HEK293 (cell line): ENCODE results near the gene RAI14.

Source experiments
- CTCF ChIP-seq: fragments of 450-650 bp; formaldehyde crosslinking; IDR thresholded peaks from 2 replicates; pipeline ENCODE4 v1.5.1; 2016; ENCODE audit warnings: missing biosample characterization, missing genetic modification characterization
- HOXC10 ChIP-seq: sonication (generic); formaldehyde crosslinking; IDR thresholded peaks from 2 replicates; pipeline ENCODE4 v1.8.1; 2023; ENCODE audit warnings: mild to moderate bottlenecking, missing genetic modification reagents
- KLF7 ChIP-seq: fragments of 450-650 bp; formaldehyde crosslinking; IDR thresholded peaks from 2 replicates; pipeline ENCODE4 v1.5.1; 2016; ENCODE audit warnings: missing biosample characterization, missing genetic modification characterization, borderline replicate concordance
- KLF9 ChIP-seq: fragments of 450-650 bp; formaldehyde crosslinking; IDR thresholded peaks from 2 replicates; pipeline ENCODE4 v1.5.1; 2016; ENCODE audit warnings: missing biosample characterization, missing genetic modification characterization, low read depth
- PBX3 ChIP-seq: sonication (generic); formaldehyde crosslinking; IDR thresholded peaks from 2 replicates; pipeline ENCODE4 v1.8.1; 2022; ENCODE audit warnings: mild to moderate bottlenecking, moderate library complexity, missing genetic modification reagents
- SETDB1 ChIP-seq: IDR thresholded peaks from one replicate; pipeline ENCODE4 v1.6.1; 2017; ENCODE audit warnings: mild to moderate bottlenecking, low read length, moderate library complexity, mixed read lengths; ENCODE audit not compliant: insufficient read length
- SP3 ChIP-seq: fragments of 450-650 bp; formaldehyde crosslinking; IDR thresholded peaks from 2 replicates; pipeline ENCODE4 v1.5.1; 2016; ENCODE audit warnings: missing biosample characterization, missing genetic modification characterization
- YY2 ChIP-seq: fragments of 450-650 bp; formaldehyde crosslinking; IDR thresholded peaks from 2 replicates; pipeline ENCODE4 v1.5.1; 2016; ENCODE audit warnings: missing biosample characterization, missing genetic modification characterization
- ZNF114 ChIP-seq: fragments of 450-650 bp; formaldehyde crosslinking; IDR thresholded peaks from 2 replicates; pipeline ENCODE4 v1.5.0; 2017; ENCODE audit warnings: missing biosample characterization, missing genetic modification characterization
- ZNF274 ChIP-seq, 2 experiments: fragments of 200-500 bp in 1 of 2; fragments of 450-650 bp in 1 of 2; sonication (Bioruptor generic) in 1 of 2; formaldehyde crosslinking in 1 of 2; IDR thresholded peaks; 2 replicates each; pipeline versions ENCODE4 v1.5.1 to v1.6.1; 2014 to 2016; ENCODE audit warnings: borderline replicate concordance in 1 of 2, inconsistent platforms in 1 of 2, low read length in 1 of 2, missing biosample characterization in 1 of 2, missing genetic modification characterization in 1 of 2
- ZNF404 ChIP-seq: fragments of 450-650 bp; formaldehyde crosslinking; IDR thresholded peaks from 2 replicates; pipeline ENCODE4 v1.5.1; 2017; ENCODE audit warnings: missing biosample characterization, missing genetic modification characterization
- ZNF514 ChIP-seq: fragments of 450-650 bp; formaldehyde crosslinking; IDR thresholded peaks from 2 replicates; pipeline ENCODE4 v1.5.1; 2016; ENCODE audit warnings: missing biosample characterization, missing genetic modification characterization
- TF ChIP-seq, protein P1 (sequence below): fragments of 450-650 bp; formaldehyde crosslinking; IDR thresholded peaks from 2 replicates; pipeline ENCODE4 v1.5.1; 2016; ENCODE audit warnings: missing biosample characterization, missing genetic modification characterization, low read depth

DNA sequence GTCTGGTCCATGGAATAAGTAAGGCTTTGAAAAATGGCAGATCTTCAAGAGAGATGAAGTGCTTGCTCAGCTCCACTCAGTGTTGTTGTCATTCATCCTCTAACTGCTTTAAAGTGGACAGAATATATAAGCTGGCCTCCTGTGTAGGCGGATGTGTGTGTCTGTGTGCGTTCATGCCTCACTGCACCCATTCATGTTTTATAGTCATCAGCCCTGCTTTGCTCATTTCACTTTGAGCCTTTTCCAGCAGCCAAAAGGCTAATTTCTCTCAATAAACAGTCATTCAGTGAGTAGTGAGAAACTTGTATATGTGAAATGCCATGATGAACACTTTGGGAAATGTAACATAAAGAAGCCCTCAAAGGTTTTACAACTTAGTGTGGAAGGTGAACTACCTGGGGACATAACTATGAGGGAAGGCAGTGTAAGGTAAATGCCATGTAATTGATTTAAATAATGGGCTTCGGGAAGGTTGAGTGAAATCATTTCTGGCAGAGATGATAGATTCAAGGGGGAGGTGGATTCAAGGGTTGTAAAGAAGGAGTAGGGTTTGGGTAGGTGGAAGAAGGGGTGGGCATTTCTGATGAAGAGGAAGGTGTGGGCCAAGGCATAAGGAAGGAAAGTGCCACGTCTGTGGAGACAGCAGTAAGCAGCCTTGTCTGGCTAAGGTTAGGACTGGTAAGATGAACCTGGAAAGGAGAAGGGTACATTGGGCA is 198.5 kb downstream of the RAI14 start:
- no peak for TF ChIP-seq CTCF (tag by site-specific recombination)
- TF ChIP-seq, protein P1, sequence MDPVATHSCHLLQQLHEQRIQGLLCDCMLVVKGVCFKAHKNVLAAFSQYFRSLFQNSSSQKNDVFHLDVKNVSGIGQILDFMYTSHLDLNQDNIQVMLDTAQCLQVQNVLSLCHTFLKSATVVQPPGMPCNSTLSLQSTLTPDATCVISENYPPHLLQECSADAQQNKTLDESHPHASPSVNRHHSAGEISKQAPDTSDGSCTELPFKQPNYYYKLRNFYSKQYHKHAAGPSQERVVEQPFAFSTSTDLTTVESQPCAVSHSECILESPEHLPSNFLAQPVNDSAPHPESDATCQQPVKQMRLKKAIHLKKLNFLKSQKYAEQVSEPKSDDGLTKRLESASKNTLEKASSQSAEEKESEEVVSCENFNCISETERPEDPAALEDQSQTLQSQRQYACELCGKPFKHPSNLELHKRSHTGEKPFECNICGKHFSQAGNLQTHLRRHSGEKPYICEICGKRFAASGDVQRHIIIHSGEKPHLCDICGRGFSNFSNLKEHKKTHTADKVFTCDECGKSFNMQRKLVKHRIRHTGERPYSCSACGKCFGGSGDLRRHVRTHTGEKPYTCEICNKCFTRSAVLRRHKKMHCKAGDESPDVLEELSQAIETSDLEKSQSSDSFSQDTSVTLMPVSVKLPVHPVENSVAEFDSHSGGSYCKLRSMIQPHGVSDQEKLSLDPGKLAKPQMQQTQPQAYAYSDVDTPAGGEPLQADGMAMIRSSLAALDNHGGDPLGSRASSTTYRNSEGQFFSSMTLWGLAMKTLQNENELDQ, result no peak
- no peak for TF ChIP-seq HOXC10 (CRISPR knock-in tag)
- TF ChIP-seq KLF7 (tag by site-specific recombination), result no peak
- no peak for TF ChIP-seq ZNF404 (tag by site-specific recombination)
- no peak for TF ChIP-seq KLF9
- no peak for TF ChIP-seq ZNF114 (tag by site-specific recombination)
- no peak for TF ChIP-seq YY2 (tag by site-specific recombination)
- TF ChIP-seq ZNF274 (IDR thresholded peaks at IDR 0.05; ENCODE audit: low read length), result no peak
- no peak for TF ChIP-seq ZNF274 (tag by site-specific recombination; IDR thresholded peaks at IDR 0.05; ENCODE audit: borderline replicate concordance)
- TF ChIP-seq SETDB1, result no peak
- no peak for TF ChIP-seq PBX3 (CRISPR knock-in tag)
- no peak for TF ChIP-seq ZNF514 (tag by site-specific recombination)
- no peak for TF ChIP-seq SP3 (tag by site-specific recombination)
